Activated T-cell treated with anti-CD3 and anti-CD28 coated beads for 4 hours (primary cell): ENCODE results near the gene MIEF1.

Experiments
- DNase-seq: peaks from one replicate; pipeline ENCODE4 v3.0.0-alpha.2; 2020

Gene MIEF1

DNA sequence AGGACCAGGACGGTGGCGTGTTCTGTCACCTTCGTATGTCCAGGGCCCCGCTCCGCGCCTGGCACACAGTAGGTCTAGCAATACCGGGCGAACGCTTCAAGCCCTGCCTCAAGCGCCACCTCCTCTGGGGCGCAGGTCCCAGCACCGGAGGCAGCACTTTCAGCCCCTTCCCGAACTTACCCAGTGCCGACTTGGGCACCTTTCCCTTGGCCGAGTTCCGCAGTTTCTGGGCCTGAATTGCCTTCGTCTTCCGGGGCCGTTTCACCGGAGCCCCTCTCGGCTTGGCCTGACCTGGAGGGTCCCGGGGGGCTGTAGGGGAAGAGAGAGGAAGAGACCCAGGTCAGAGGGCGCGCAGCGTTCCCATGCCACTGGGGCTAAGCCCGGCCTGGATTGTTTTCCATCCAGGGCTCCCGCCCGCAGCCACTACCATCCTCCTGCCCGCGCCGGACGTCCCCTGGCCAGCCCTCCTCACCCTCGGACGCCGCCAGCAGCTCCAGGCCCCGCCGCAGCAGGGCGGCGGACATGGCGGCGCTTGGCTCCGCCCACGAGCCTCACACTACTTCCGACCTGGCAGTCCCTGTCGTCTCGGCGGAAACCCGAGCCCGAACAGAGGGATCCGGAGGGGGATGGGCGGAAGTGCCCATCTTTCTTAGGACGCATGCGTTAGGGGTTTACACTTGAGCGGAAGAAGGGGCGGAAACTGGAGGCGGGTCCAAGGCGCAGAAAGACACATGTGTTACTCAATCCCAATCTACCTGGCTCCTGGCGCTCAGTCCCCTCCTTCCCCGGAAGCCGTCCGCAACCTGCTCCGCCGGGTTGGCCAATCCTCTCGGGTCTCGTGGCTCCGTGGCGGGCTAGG, 30.4 kb downstream of the MIEF1 start, which contains the start of gene RPS19BP1:
Gene RPS19BP1, minus strand, starts transcription at position 534 of the 859 bp plus-strand sequence. Its CDS starts 10 bp downstream, at position 524.
- DNase-seq, result peak; percentile 99

GRCh38 chr22:39534092-39534506, 32.0 kb downstream of the MIEF1 start:
- DNase-seq, result no peak

GRCh38 chr22:39534591-39535356, 32.7 kb downstream of the MIEF1 start:
- peak; percentile 73 for DNase-seq

DNA sequence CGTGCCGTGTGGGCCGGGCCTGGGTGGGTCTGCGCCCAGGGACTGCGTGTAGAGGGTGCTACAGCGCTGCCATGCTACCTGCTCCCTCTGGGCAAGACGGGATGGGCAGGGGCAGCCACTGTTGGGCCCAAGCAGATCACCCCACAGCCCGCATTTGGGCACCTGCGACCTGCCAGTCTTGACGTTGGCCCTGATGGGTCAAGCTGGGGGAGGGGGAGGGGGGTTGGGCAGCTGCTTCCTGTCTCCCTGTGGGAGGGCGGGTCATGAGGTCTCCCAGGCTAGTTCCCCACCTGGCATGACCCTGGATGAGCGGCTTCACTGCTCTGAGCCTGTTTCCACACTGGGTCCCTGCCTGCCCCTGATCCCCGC, 33.3 kb downstream of the MIEF1 start:
- no peak for DNase-seq

DNA sequence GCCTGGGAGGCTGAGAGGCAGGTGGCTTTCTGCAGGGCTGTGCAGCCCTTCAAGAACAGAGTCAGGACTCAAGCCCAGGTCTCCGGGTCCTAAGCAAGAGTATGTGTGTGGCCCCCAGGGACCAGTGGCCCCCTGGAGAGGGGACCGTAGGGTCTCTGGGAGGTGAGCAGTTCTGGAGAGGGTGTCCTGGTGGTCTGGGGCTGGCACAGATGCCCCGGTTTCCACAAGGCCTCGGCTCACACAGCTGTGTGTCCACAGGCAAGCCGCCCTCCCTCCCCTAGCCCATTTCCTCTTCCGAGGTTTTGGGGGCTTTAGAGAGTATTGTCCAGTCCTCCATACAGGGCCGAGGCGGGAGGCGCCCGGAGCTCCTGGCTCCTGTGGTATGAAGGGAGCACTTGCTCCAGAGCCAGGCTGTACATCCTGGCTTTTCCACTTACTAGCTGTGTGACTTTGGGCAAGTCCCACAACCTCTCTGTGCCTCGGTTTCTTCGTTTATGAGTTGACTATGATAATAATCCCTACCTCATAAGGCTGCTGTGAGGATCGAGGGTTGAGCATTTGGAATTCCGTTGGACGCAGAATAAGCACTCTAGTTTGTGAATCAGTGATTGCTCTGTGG, 33.9 kb downstream of the MIEF1 start:
- DNase-seq, result no peak

DNA sequence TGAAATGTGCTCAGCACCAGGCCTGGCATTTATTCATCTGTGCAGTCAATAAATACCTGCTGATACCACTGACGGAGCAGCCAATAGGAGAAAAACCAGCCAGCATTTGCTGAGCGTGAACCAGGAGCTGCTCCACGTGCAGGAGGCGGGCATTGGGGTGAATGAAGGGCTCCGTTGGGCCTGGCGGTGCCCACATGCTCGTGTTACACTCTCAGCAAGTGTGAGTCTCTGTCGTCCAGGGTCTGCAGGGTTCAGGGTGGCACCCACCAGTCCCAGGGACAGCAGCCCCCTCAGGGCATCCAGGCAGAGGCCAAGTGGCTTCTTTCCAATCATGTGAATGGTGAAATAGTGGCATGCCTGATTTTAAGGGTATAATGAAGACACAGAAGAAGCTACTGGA, 34.6 kb downstream of the MIEF1 start:
- DNase-seq, result no peak

- DNase-seq, result no peak
These were observed 35.9 kb downstream of the MIEF1 start for GRCh38 chr22:39537975-39538374.

- no peak for DNase-seq
These were observed 41.0 kb downstream of the MIEF1 start for GRCh38 chr22:39543095-39543494.

DNA sequence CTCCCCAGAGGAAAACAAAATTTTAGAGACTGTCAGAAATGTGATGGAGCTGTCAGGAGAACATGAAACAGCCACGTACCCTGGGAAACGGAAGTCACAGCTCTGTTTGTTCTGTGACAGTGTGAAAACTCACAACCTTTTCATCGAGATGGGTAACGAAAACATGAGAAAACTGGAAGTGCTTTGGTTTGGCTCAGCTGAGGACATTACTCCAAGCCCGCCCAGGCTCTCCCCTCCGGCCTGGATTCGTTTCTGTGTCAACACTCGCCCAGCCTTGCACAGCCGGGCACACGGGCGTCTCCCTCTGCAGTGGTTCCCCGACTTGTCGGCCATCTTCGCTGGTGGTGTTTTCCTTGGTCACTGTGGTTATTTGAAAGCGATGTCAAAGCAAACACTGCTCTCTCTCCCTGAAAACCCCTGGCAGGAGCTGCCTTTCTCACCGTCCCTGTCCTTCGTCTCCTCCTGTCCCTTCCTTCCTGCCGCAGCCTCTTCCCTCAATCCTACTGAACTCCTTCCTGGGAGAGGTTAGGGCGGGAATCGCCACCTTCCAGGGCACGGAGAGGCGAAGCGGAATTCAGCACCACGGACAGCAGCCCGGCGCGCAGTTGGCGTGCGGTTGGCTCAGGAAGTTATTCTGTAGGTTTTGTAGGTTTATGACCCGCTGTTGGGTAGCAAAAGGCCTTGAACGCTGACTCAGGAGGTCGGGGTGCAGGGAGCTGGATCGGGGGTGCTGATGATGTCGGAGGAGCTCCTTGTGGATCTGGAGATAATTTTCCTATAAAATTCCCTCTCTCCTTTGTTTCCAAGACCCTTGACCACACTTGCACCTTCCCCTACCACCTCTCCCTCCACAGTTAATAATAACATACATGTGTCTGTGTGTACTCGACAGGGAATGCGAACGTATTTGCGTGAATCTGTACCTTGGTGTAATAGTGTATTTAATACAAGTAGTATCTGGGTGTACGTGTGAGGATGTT, 43.6 kb downstream of the MIEF1 start:
- peak; percentile 61 for DNase-seq

GRCh38 chr22:39546889-39547586, 44.9 kb downstream of the MIEF1 start:
- no peak for DNase-seq

DNA sequence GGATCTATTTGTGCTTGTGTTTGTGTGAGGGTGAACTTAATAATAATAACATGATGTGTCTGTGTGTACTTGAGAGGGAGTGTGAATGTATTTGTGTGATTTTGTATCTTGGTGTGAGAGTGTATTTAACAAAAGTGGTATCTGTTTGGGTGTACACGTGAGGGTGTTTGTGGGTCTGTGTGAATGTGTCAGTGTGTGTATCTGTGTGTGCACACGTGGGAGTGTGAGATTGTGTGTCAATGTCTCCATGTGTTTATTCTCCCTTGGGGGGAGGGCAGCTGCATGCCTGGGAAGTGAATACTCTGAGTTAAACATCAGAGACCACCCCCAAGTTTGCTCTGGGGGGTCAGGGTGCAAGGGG, 45.5 kb downstream of the MIEF1 start:
- DNase-seq, result no peak

- no peak for DNase-seq
These were observed 51.3 kb downstream of the MIEF1 start for GRCh38 chr22:39553429-39553828.

GRCh38 chr22:39554151-39554550, 52.1 kb downstream of the MIEF1 start:
- DNase-seq, result no peak

DNA sequence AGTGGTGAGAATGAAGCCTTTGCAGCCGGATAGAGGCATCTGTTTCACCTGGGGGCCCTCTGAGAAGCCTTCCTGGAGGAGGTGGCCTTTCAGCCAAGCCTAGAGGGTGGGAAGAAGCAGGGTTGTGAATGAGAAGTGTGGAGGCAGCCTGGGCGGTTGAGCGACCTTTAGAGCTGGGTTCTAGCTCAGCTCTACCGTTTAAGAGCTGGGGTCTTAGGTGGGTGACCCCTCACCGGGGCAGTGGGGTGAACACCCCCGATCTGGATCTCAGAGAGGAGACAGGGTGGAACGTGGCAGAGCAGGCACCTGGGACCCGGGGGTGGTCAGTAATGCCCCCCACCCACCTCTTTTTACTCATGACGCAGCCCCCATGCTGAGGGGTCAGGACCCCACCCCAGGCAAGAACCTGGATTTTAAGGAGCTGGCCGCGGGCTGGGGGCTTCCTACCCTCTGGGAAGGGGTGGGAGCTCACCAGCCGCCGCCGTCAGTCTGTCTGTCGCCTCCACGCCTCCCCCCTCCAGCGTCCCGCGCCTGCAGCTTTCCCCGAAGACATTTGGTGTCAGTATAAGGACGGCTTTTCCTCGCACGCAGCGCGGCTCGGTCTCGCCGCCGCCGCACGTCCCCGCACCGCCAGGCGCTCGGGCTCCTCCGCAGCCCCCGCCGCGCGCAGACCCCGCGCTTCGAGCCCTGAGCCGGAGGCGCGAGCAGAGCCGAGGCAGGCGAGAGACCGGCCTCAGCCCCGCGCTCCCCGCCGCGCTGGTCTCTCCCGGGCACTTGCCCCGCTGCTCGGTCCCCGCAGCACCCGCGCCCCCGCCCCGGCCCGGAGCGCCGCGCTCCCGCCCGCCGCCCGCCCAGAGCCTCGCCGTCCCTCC, 55.1 kb downstream of the MIEF1 start:
- peak; percentile 42 for DNase-seq

GRCh38 chr22:39558254-39558727, 56.2 kb downstream of the MIEF1 start:
- DNase-seq, result no peak

DNA sequence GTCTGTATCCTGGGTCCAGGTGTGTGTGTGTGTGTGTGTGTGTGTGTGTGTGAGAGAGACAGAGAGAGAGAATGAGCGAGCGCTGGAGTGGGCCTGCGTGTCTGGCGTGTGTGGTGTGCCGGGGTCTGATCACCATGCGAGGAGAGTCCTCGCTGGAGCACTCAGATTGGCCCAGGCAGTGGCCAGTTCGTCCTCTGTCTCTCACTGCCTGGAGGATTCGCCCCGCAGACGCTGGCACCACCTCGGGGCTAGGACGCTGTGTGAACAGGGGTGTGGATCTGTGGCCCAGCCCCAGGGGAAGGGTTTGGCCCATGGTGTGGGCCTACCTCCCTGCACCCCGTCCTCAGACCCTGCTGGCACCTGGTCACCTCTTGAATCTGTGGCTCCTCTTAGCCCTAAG, 56.9 kb downstream of the MIEF1 start:
- DNase-seq, result no peak

DNA sequence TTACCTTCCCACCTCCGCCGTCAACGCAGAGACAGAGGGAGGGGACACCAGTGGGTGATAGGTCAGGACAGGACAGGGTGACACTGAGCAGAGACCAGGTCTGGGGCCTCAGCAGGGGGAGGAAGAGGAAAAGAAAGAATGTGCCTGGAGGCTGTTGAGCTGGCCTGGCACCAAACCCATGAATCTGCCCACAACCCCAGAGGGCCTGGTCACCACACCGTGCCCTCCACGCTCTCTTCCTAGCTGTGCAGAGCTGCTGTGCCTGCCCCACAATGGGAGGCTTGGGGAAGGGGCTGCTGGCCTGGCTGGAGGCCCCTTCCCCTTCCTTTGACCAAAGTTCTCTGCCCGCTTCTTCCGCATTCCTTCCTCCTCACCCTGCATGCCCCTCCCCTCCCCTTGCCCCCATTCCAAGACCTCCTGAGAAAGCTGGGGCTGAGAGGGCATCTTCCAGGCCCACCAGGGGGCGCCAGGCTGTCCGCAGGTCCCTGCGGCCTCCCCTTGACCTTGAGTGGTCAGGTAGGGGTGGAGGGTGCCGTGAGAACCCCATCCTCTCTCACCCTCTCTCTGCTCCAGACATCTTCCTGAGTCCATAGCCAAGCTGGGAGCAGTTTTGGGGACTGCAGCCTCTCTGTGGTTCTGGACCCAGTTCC, 57.5 kb downstream of the MIEF1 start:
- no peak for DNase-seq

GRCh38 chr22:39560127-39560526, 58.0 kb downstream of the MIEF1 start:
- DNase-seq, result no peak

DNA sequence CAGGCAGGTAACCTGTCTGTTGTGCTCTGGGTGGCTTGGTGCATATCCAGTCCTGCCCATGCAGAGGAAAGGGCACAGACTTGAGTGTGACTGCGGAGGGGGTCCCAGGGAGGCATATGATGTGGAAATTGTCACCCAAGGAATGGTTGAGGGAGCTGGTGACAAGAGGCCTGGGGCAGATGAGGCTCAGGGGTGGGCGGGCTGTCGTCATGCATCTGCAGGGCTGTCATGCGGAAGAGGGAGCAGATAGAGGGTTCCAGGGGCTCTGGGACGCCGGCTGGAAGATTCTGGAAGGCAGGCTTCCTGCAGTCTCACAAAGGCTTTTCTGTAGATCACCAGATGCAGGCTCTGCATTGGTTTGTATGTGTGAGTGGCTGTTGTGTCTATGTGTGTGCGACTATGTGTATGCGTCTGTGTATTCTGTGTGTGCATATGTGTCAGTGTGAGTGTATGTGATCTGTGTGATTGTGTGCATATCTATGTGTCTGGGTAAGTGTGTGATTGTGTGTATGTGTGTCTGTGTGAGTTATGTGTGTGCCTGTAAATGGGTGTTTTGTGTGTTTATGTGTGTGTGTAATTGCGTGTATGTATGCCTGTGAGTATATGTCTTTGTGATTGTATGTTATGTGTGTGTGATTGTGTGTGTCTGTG, 60.9 kb downstream of the MIEF1 start:
- DNase-seq, result no peak
